Measurements from ENCODE around the gene CCDC7.
"Not testable (repeated sequence)": the region's sequence is repeated elsewhere in the genome, so short reads cannot be mapped to it uniquely, and the experiment has no call there.

CCDC7 gene

DNA sequence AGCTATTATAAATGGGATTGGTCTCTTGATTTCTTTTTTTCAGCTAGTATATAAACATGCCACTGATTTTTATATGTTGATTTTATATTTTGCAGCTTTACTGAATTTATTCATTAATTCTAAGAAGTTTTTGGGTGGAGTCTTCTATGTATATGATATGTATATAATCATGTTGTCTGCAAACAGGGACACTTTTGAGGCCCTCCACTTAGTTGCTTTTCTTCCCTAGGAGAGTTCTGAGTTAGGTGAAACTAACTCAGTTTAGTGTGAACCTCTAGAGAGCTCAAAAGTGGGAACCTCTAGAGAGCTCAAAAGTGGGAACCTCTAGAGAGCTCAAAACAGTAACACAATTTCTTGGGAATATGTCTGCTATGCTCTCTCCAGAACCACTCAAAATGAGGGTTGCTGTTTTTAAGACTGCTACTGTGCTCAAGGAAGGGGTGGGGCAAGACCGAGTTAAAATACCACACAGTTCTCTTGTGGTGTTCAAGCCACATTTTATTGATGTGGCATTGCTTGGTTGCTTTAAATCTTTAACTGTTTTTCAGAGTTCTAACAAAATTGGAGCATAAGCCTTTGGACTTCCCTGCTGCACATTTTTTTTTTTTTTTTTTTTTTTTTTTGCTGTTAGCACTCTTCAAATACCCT lies 13.2 kb downstream of the CCDC7 start:
- DNase-seq, result peak; percentile 23 to 71

DNA sequence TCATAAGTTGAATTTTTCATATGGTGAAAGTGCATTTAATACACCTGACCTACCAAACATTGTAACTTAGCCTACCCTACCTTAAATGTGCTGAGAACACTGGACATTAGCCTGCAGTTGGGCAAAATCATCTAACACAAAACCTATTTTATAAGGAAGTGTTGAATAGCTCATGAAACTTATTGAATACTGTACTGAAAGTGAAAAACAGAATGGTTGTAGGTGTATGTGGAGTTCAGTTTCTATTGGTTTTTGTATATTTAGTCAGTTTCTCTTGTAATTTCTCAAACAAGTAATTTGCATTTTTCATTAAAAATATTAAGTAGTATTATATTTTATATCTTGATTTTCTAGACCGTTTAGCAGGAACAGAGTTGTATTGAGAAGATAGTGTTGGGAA lies 15.3 kb downstream of the CCDC7 start:
- DNase-seq, result no peak

DNA sequence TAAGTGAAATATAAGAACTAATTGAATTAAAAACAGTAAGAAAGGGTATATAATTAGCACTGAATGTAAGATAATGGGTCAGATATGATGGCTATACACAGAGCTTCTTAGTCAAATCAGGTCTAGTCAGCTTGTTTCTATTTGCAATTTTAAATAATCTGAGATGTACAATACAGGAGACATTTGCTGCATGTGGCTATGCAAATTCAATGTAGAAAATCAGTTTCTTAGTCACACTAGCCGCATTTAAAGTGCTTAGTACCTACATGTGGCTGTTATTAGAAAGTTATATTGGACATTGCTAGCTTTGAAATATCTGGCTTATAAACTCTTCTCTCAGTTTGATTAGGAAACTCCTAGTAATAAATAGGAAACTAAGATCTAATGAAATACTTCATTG lies 25.3 kb downstream of the CCDC7 start:
- no peak for DNase-seq

DNA sequence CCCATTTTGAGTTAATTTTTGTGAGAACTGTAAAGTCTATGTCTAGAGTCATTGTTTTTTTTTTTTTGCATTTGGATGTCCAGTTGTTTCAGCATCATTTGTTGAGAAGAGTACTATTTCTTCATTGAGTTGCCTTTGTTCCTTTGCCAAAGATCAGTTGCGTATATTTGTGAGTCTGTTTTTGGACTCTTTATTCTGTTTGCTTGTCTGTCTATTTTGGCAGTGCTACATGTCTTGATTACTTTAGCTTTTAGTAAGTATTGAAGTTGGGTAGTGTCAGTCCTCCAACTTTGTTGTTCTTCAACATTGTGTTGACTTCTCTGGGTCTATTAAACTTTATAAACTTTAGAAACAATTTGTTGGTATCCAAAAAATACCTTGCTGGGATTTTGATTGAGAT lies 31.6 kb downstream of the CCDC7 start:
- no peak for DNase-seq

DNA sequence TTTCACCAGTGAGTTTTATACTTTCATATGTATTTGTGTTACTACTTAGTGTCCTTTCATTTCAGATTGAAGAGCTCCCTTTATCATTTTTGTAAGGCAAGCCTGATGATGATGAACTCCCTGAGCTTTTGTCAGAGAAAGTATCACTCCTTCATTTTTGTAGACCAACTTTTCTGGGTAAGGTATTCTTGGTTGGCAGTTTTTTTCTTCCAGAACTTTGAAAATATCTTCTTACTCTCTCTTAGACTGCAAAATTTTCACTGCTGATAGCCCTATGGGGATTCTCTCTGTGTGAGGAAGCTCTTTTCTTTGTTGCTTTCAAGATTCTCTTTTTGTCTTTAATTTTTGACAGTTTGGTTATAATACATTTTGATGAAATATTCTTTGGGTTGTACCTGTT lies 35.7 kb downstream of the CCDC7 start:
- no peak for DNase-seq

DNA sequence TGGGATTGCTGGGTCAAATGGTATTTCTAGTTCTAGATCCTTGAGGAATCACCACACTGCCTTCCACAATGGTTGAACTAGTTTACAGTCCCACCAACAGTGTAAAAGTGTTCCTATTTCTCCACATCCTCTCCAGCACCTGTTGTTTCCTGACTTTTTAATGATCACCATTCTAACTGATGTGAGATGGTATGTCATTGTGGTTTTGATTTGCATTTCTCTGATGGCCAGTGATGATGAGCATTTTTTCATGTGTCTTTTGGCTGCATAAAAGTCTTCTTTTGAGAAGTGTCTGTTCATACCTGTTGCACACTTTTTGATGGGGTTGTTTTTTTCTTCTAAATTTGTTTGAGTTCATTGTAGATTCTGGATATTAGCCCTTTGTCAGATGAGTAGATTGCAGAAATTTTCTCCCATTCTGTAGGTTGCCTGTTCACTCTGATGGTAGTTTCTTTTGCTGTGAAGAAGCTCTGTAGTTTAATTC lies 37.1 kb downstream of the CCDC7 start:
- not testable (repeated sequence) for DNase-seq

DNA sequence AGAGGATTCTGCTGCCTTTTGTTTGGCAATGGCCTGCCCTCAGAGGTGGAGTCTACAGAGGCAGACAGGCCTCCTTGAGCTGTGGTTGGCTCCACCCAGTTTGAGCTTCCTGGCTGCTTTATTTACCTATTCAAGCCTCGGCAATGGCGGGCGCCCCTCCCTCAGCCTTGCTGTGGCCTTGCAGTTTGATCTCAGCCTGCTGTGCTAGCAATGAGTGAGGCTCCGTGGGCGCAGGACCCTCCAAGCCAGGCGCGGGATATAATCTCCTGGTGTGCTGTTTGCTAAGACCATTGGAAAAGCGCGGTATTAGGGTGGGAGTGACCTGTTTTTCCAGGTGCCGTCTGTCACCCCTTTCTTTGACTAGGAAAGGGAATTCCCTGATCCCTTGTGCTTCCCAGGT lies 42.1 kb downstream of the CCDC7 start:
- not testable (repeated sequence) for DNase-seq

DNA sequence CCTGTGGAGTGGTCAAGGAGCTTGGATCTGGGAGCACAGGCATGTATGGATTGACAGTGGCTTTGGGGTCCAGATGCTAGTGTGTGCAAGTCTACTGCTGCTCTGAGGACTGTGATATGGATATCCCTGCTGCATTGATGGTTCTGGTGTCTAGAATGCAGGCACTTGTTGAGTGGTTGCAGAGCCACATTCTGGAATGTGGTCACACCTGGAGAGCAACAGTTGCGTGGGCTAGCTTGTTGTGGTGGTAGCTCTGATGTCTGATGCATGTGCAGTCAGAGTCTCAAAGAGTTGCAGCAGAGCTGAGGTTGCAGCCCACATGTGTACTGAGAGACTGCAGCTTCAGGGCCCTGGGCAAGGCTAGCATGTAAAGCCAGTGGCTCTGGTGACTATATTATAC lies 43.2 kb downstream of the CCDC7 start:
- DNase-seq, result no peak

DNA sequence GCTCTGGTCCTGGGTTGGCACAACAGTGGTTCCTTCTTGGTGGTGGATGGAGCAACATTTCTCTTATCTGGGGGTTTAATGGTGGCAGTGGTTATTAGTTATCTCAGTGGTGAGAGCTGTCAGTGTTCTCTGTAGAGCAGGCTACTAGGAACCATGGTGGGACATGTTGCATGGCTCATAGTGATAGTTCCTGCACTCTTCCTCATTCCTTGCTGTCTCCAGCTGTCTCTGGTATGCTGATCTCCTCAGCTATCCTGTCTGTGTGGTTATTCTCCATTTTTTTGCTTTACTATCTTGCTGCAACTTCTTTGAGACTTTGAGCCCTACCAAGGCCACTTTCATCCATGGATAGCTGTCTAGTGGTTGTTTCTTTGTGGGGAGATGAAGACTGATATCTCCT lies 44.0 kb downstream of the CCDC7 start:
- no peak for DNase-seq

DNA sequence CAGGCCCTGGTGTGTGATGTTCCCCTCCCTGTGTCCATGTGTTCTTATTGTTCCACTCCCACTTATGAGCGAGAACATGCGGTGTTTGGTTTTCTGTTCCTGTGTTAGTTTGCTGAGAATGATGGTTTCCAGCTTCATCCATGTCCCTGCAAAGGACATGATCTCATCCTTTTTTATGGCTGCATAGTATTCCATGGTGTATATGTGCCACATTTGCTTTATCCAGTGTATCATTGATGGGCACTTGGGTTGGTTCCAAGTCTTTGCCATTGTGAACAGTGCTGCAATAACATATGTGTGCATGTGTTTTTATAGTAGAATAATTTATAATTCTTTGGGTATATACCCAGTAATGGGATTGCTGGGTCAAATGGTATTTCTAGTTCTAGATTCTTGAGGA lies 48.6 kb downstream of the CCDC7 start:
- DNase-seq, result not testable (repeated sequence)

DNA sequence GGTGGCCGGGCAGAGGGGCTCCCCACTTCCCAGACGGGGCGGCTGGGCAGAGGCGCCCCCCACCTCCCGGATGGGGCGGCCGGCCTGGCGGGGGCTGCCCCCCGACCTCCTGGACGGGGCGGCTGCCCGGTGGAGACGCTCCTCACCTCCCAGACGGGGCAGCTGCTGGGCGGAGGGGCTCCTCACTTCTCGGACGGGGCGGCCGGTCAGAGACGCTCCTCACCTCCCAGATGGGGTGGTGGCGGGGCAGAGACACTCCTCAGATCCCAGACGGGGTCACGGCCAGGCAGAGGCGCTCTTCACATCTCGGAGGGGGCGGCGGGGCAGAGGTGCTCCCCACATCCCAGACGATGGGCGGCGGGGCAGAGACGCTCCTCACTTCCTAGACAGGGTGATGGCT lies 54.2 kb downstream of the CCDC7 start:
- not testable (repeated sequence) for DNase-seq

DNA sequence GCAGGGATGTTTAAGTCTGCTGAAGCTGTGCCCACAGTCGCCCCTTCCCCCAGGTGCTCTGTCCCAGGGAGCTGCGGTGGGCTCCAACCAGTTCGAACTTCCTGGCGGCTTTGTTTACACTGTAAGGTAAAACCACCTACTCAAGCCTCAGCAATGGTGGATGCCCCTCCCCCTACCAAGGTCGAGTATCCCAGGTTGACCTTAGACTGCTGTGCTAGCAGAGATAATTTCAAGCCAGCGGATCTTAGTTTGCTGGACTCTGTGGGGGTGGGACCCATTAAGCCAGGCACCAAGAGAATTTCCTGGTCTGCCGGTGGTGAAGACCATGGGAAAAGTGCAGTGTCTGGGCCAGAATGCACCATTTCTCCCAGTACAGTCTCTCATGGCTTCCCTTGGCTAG lies 56.0 kb downstream of the CCDC7 start:
- DNase-seq, result no peak

DNA sequence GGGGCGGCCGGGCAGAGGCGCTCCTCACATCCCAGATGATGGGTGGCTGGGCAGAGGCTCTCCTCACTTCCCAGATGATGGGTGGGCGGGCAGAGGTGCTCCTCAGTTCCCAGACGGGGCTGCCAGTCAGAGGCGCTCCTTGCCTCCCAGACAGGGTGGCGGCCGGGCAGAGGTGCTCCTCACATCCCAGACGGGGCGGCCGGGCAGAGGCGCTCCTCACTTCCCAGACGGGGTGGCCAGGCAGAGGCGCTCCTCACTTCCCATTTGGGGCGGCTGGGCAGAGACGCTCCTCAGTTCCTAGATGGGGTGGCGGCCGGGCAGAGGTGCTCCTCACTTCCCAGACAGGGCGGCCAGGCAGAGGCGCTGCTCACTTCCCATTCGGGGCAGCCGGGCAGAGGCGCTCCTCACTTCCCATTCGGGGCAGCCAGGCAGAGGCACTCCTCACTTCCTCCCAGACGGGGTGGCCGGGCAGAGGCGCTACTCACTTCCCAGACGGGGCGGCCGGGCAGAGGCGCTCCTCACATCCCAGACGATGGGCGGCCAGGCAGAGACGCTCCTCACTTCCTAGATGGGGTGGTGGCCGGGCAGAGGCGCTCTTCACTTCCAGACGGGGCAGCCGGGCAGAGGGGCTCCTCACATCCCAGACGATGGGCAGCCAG lies 60.0 kb downstream of the CCDC7 start:
- DNase-seq, result not testable (repeated sequence)

DNA sequence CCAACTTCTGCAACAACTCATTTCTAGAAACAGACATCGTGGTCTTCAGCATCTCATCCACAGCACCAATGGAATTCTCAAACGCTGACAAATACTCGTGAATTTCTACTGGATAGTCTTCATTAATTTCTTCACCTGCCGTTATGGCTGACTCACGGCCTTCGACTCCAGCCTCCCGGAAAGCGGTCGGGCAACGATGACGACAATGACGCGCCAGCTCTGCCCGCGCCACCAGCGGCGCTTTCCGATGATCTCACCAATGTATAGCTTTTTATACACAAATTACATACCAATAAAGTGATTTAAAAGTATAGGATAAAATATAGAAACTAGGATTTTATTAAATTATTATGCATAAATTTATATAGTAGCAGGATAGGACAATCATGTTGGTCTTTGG lies 65.7 kb downstream of the CCDC7 start:
- DNase-seq, result no peak

DNA sequence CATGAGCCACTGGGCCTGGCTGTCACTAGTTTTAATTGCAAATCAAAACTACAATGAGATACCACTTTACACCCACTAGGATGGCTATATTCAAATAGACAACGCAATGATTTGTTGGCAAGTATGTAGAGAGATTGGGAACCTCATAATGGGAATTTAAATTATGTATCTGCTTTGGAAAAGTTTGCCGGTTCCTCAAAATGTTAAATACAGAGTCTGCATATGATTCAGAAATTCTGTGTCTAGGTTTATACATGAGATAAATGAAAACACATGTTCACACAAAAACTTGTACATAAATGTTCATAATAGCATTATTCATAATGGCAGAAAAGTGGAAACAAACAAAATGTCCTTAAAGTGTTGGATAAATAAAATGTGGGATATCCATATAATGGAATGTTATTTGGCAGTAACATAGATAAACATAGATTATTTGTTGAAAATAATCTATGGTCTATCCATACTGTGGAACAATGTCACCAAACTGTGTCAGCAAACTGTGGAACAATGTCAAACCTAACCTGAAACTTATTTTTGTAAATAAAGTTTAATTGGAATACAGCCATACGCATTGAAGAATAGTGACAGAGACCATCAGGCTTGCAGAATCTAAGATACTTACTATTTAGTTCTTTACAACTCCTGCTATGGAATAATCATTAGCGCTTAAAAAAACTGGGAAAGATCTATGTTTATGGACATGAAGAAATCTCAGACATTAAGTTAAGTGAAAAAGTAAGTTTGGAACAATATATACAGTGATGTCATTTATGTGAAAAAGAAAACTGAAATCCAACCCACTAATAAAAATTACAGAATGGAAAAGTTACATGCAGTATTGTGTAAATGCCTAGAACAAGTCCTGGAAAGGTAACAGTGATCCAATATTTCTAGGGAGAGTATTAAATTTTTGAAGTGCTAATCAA lies 70.9 kb downstream of the CCDC7 start:
- no peak for DNase-seq

DNA sequence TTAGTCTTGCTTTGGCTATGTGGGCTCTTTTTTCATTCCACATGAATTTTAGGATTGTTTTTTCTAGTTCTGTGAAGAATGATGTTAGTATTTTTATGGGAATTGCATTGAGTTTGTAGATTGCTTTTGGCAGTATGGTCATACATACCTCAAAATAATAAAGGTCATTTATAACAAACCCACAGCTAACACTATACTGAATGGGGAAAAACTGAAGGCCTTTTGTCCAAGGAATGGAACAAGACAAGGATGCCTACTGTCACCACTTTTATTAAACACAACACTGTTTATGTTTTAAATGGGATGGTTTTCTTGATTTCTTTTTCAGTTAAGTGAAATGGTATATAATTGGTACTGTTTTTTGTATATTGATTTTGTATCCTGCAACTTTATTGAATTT lies 84.3 kb downstream of the CCDC7 start:
- DNase-seq, result no peak

DNA sequence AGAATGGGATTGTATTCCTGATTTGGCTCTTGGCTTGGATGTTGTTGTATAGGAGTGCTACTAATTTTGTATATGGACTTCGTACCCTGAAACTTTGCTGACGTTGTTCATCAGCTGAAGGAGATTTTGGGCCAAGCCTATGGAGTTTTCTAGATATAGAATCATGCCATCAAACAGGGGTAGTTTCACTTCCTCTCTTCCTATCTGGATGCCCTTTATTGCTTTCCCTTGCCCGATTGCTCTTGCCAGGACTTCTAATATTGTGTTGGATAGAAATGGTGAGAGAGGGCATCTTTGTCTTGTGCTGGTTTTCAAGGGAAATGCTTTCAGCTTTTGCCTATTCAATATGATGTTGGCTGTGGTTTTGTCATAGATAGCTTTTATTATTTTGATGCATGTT lies 92.3 kb downstream of the CCDC7 start:
- no peak for DNase-seq

DNA sequence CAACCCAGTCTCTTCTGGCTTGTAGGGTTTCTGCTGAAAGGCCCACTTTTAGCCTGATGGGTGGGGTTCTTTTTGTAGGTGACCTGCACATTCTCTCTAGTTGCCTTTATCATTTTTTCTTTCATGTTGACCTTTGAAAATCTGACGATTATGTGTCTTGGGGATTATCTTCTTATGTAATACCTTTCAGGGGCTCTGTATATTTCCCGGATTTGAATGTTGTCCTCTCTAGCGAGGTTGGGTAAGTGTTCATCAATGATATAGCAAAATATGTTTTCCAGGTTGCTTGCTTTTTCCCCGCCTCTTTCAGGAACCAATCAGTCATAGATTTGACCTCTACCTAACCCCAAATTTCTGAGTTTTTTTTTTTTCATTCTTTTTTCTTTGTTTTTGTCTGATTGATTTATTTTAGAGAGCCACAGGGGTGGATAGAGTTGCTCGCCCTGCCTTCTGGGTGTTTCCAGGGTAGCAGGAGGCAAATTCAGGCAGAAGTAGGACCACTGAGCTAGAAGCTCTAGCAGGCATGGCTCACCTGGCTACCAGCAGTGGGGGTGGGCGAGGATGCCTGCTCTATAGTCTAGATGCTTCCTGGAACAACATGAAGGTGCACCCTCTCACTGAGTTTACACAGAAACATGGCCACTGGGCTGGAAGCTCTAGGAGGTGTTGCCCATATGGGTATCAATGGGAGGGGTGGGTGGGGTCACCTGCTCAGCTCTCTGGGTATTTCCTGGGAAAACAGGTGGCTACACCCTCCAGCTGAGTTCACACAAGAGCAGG lies 94.9 kb downstream of the CCDC7 start:
- DNase-seq, result no peak

DNA sequence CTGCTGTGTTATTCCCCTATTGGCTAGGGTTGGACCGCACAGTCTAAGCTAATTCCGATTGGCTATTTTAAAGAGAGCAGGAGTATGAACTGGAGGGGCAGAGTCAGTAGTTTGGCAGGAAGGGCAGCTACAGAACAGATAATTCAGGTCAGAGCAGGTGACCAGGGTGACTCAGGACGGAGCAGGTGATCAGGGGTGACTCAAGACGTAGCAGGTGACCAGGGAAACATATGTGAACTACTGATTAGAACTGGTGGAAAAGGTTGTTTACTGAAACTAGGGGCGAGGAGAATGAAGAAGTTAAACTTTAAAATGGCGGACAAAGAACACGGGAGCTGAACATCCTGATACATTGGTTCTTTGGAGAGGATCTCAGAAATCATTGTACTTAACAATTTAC lies 102.3 kb downstream of the CCDC7 start:
- DNase-seq, result no peak

DNA sequence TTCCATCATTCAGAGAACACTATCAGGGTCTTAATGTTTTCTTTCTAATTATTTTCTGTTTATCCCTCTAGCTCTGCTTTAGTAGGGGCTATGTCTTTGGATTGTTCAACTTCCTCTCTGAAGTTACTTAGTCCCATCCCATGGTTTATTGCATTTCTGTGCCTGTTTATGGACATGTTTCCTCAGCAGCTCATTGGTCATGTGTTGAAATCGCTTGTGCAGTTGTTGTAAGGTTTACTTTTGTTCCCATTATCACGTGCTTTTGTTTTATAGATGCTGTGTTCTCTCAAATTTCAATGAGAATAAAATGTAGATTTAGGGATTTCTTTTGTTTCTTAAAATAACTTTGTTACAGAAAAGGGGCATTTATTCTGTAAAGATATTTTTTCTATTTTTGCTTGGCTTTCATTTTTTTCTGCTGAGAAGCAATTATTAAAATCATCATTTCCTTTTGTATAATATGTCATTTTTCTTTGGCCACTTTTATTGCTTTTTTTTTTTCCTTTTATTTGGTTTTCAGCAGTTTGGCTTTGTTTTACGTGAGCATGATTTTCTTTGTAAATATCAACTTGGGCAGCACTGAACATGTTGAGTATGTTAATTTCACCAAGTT lies 110.9 kb downstream of the CCDC7 start:
- DNase-seq, result no peak

DNA sequence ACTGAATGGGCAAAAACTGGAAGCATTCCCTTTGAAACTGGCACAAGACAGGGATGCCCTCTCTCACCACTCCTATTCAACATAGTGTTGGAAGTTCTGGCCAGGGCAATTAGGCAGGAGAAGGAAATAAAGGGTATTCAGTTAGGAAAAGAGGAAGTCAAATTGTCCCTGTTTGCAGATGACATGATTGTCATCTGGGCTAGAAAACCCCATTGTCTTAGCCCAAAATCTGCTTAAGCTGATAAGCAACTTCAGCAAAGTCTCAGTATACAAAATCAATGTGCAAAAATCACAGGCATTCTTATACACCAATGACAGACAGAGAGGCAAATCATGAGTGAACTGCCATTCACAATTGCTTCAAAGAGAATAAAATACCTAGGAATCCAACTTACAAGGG lies 116.8 kb downstream of the CCDC7 start:
- not testable (repeated sequence) for DNase-seq

DNA sequence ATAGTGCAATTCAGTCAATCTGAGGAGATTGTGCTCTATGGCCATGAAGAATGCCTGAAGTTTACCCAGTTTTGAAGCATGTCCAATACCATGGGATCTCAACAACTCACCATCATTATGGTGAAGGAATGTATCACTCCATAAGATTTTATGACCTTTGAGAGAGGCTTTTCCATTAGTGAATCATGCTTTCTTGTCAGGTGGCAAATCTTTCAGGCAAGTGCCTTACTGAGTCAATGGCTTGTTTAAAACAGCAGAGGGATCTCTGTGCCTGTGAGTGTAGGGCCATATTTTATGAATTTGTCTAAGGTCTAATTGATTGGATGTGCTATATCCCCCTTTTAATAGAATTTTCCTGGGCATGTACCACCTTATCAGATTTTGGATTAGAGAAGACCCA lies 131.5 kb downstream of the CCDC7 start:
- DNase-seq, result no peak
